ENCODE measurements around the gene SPON1.

DNA sequence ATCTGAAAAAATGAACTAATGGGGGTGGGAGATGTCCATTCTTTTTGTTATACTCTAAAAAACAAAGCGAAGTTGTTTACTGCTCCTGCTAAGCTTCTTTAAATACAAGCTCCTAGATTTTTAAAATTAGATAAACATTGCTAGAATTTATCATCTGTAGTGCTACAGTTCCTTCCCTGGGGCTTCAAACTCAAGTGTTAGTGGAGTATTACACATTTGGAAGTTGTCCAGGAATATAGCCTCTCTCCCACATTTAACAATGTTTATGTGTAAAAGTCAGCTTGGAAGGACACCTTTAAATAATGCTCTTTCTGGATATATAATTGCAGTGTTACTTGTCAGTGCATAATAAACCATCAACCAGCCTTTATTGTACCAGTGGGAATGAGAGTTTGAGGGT, 155.5 kb downstream of the SPON1 start:
- TF ChIP-seq, protein P1, sequence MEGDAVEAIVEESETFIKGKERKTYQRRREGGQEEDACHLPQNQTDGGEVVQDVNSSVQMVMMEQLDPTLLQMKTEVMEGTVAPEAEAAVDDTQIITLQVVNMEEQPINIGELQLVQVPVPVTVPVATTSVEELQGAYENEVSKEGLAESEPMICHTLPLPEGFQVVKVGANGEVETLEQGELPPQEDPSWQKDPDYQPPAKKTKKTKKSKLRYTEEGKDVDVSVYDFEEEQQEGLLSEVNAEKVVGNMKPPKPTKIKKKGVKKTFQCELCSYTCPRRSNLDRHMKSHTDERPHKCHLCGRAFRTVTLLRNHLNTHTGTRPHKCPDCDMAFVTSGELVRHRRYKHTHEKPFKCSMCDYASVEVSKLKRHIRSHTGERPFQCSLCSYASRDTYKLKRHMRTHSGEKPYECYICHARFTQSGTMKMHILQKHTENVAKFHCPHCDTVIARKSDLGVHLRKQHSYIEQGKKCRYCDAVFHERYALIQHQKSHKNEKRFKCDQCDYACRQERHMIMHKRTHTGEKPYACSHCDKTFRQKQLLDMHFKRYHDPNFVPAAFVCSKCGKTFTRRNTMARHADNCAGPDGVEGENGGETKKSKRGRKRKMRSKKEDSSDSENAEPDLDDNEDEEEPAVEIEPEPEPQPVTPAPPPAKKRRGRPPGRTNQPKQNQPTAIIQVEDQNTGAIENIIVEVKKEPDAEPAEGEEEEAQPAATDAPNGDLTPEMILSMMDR (IDR thresholded peaks at IDR 0.05) = no peak
- no peak for TF ChIP-seq EZH2 (IDR thresholded peaks at IDR 0.05; ENCODE audit: borderline replicate concordance, insufficient read depth, low read depth, low read length, poor library complexity, severe bottlenecking)

Measured in B cell (primary cell).